ENCODE measurements around the gene GIT1. TPM values are rescaled to one million over a fixed set of nuclear protein-coding genes. Genes with fewer than 3 reads are reported as not detected.
A peak's percentile ranks its signal among the peaks of the same experiment; 100 is the strongest.

GIT1 gene
- total and polyA plus RNA-seq, 8 donors, result 17.7 to 67.2 (median 28.7) TPM

DNA sequence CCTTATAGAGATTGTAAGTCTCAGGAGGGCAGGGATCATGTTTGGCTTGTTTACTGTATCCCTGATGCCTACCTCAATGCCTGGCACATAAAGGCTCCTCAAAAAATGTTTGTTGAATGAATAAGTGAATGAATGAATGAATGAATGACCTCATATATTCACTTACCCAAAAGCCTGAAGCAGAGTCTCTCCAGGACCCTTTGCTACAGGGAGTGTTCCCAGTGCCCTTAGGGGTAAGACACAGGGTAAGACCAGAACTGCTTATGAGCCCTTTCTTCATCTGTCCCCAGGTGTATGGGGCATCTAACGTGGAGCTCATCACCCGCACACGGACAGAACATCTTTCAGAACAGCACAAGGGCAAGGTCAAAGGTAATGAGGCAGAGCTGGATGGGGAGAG, 20.9 kb upstream of the GIT1 start:
- Histone ChIP-seq H3K27me3 (peaks cover 0 to 26% (median 0%) of the 10 kb centered on the region in 3 donors), H3K4me1 (peaks cover 24 to 29% (median 27%) of the 10 kb centered on the region in 4 donors), H3K27ac (no peak overlapping the region), H3K4me3 (no peak overlapping the region), H3K9me3 (no peaks in the 10 kb centered on the region), H3K36me3 (peaks cover 0 to 7% (median 3%) of the 10 kb centered on the region in 4 donors)
- intact Hi-C loops (cut with DNase I; ENCODE audit: low total_unique reads), result no loop called here
- DNase-seq, result no peak
- TF ChIP-seq POLR2A (IDR thresholded peaks at IDR 0.05), result no peak
- TF ChIP-seq EP300 (IDR thresholded peaks at IDR 0.05), result no peak
- TF ChIP-seq POLR2AphosphoS5 (IDR thresholded peaks at IDR 0.05), result no peak
- TF ChIP-seq, protein P1, sequence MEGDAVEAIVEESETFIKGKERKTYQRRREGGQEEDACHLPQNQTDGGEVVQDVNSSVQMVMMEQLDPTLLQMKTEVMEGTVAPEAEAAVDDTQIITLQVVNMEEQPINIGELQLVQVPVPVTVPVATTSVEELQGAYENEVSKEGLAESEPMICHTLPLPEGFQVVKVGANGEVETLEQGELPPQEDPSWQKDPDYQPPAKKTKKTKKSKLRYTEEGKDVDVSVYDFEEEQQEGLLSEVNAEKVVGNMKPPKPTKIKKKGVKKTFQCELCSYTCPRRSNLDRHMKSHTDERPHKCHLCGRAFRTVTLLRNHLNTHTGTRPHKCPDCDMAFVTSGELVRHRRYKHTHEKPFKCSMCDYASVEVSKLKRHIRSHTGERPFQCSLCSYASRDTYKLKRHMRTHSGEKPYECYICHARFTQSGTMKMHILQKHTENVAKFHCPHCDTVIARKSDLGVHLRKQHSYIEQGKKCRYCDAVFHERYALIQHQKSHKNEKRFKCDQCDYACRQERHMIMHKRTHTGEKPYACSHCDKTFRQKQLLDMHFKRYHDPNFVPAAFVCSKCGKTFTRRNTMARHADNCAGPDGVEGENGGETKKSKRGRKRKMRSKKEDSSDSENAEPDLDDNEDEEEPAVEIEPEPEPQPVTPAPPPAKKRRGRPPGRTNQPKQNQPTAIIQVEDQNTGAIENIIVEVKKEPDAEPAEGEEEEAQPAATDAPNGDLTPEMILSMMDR (IDR thresholded peaks at IDR 0.05), result no peak
- 85 to 93% (median 88%) methylated on average over 3 of the region's 3 CpGs for WGBS, 5 donors

DNA sequence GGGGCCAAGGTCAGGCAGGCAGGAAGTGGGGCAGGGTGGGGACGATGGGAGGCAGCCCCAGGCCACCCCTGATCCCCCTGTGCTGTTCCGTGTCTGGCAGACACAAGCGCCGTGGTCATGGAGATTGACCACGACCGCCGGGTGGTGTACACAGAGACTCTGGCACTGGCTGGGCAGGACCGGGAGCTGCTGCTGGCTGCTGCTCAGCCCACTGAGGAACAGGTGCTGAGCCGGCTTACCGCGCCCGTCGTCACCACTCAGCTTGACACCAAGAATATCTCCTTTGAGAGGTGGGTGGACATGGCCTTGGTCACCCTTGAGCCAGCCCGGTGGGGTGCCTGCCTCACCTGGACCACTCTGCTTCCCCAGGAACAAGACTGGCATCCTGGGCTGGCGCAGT, 19.5 kb upstream of the GIT1 start:
- Histone ChIP-seq H3K4me3 (no peak overlapping the region), H3K9me3 (no peaks in the 10 kb centered on the region), H3K27ac (no peak overlapping the region), H3K4me1 (peaks cover 10 to 15% (median 13%) of the 10 kb centered on the region in 4 donors), H3K27me3 (peaks cover 0 to 13% (median 0%) of the 10 kb centered on the region in 3 donors), H3K36me3 (peaks cover 0 to 7% (median 3%) of the 10 kb centered on the region in 4 donors)
- 84 to 90% (median 88%) methylated on average over 7 to 15 of the region's 15 CpGs for WGBS, 5 donors
- TF ChIP-seq POLR2A (IDR thresholded peaks at IDR 0.05) (no peak), EP300 (IDR thresholded peaks at IDR 0.05) (no peak), POLR2AphosphoS5 (IDR thresholded peaks at IDR 0.05) (no peak)
- TF ChIP-seq, protein P1 (IDR thresholded peaks at IDR 0.05), result no peak
- intact Hi-C loops (cut with DNase I; ENCODE audit: low total_unique reads), result no loop called here
- peak in 1 of 2 donors; percentile 2 for DNase-seq

DNA sequence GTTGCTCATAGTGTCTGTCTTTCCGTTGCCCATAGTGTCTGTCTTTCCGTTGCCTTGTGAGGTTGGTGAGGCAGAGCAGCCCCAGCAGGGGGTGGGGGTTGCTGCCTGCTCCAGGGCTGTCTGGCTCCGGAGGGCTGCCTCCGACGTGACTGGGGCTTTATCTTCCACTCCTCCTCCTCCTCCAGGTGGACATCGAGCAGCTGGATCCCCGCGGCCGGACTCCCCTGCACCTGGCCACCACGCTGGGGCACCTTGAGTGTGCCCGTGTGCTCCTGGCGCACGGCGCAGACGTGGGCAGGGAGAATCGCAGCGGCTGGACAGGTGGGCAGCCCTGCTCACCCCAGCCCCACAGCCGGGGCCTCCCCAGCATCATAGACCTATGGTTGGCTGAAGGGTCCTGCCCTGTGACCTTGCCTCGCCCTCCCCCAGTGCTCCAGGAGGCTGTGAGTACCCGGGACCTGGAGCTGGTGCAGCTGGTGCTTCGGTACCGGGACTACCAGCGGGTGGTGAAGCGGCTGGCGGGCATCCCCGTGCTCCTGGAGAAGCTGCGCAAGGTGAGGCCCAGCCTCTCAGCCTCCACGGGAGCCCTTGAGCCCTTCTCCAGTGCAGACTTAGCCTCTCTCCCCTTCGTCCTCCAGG, 18.2 kb upstream of the GIT1 start:
- Histone ChIP-seq H3K9me3 (no peaks in the 10 kb centered on the region), H3K27me3 (peaks cover 0 to 2% (median 0%) of the 10 kb centered on the region in 3 donors), H3K27ac (no peak overlapping the region), H3K4me3 (no peak overlapping the region), H3K36me3 (peaks cover 0 to 7% (median 3%) of the 10 kb centered on the region in 4 donors), H3K4me1 (peaks cover 0 to 2% (median 0%) of the 10 kb centered on the region in 4 donors)
- WGBS, 5 donors, result 92 to 93% (median 93%) methylated on average over 18 to 29 of the region's 29 CpGs
- DNase-seq, result peak in 1 of 2 donors; percentile 1
- TF ChIP-seq, protein P1 (IDR thresholded peaks at IDR 0.05), result no peak
- intact Hi-C loops (cut with DNase I; ENCODE audit: low total_unique reads), result no loop called here

DNA sequence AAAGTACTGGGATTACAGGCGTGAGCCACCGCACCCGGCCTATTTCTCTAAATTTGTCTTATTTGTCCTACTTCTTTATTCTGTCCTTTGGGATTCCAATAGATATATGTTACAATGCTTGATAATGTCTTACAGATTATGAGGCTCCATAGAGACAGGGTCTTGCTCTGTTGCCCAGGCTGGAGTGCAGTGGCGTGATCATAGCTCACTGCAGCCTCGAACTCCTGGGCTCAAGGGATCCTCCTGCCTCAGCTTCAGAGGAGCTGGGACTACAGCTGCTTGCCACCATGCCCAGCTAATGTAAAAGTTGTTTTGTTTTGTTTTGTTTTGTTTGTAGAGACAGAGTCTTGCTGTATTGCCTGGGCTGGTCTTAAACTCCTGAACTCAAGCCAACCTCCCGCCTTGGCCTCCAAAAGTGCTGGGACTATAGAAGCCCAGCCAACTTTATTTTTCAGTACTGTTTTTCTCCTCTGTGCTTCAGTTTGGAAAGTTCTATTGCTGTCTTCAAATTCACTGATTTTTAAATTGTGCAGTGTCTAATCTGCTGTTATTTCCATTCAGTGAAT, 13.7 kb upstream of the GIT1 start:
- DNase-seq, result peak in 1 of 2 donors; percentile 40
- no peak overlapping the region for H3K4me3 ChIP-seq
- no peaks in the 10 kb centered on the region for H3K4me1 ChIP-seq
- intact Hi-C loops (cut with DNase I; ENCODE audit: low total_unique reads), result no loop called here
- no peaks in the 10 kb centered on the region for H3K9me3 ChIP-seq
- 93 to 95% (median 94%) methylated on average over 6 of the region's 6 CpGs for whole genome bisulfite sequencing, 5 donors
- H3K36me3 ChIP-seq, result no peaks in the 10 kb centered on the region
- no peak overlapping the region for H3K27ac ChIP-seq
- TF ChIP-seq POLR2A (IDR thresholded peaks at IDR 0.05), result no peak
- TF ChIP-seq POLR2AphosphoS5 (IDR thresholded peaks at IDR 0.05), result no peak
- no peaks in the 10 kb centered on the region for H3K27me3 ChIP-seq

All from stomach (tissue), 9 donors.